Neural cell (in vitro differentiated cells): Measurements from ENCODE around the gene KCTD16. TPM values are rescaled to one million over a fixed set of nuclear protein-coding genes. Genes with fewer than 3 reads are reported as not detected.

Source experiments
- H2AFZ ChIP-seq: fragments of 200-600, 300-800 bp; sonication (generic), shearing (Covaris generic); 2 replicates; pipeline ENCODE4 v1.6.0; 2014; ENCODE audit warnings: low read depth, mild to moderate bottlenecking, antibody characterized with exemption, low read length, moderate library complexity
- H3F3A ChIP-seq: fragments of 200-600 bp; shearing (Covaris generic); 2 replicates; pipeline ENCODE4 v1.6.1; 2016; ENCODE audit warnings: mild to moderate bottlenecking, moderate library complexity, mixed read lengths, antibody characterized with exemption, low read length; ENCODE audit not compliant: insufficient read depth, poor library complexity, severe bottlenecking
- H3K27ac ChIP-seq: fragments of 200-600, 300-800 bp; sonication (generic), shearing (Covaris generic); 2 replicates; pipeline ENCODE4 v1.5.1; 2014; ENCODE audit warnings: mild to moderate bottlenecking, low read length, moderate library complexity
- H3K27me3 ChIP-seq: fragments of 300-800, 200-600 bp; sonication (generic), shearing (Covaris generic); 2 replicates; pipeline ENCODE4 v1.6.0; 2014; ENCODE audit warnings: mild to moderate bottlenecking, low read depth, low read length, moderate library complexity; ENCODE audit not compliant: insufficient read depth
- H3K36me3 ChIP-seq: fragments of 300-800, 200-600 bp; sonication (generic), shearing (Covaris generic); 2 replicates; pipeline ENCODE4 v1.5.1; 2014; ENCODE audit warnings: mild to moderate bottlenecking, antibody characterized with exemption, low read length, moderate library complexity; ENCODE audit not compliant: insufficient read depth
- H3K4me2 ChIP-seq: fragments of 300-800, 200-600 bp; sonication (generic), shearing (Covaris generic); 2 replicates; pipeline ENCODE4 v1.6.0; 2014; ENCODE audit warnings: mild to moderate bottlenecking, low read length
- H3K4me3 ChIP-seq: fragments of 300-800, 200-600 bp; sonication (generic), shearing (Covaris generic); 2 replicates; pipeline ENCODE4 v1.5.1; 2014; ENCODE audit warnings: mild to moderate bottlenecking, low read length, moderate library complexity
- H3K79me2 ChIP-seq: fragments of 200-600 bp; shearing (Covaris generic); replicated peaks from 2 replicates; pipeline ENCODE4 v1.6.0; 2014; ENCODE audit warnings: mild to moderate bottlenecking, low read length, moderate library complexity; ENCODE audit not compliant: insufficient read depth
- H3K9ac ChIP-seq: fragments of 300-800, 200-600 bp; sonication (generic), shearing (Covaris generic); 2 replicates; pipeline ENCODE4 v1.6.1; 2016; ENCODE audit warnings: mild to moderate bottlenecking, low read length, mixed read lengths
- H3K9me2 ChIP-seq: fragments of 200-600 bp; shearing (Covaris generic); 2 replicates; pipeline ENCODE4 v1.6.1; 2016; ENCODE audit warnings: mild to moderate bottlenecking, low read length, mixed read lengths; ENCODE audit not compliant: insufficient read depth
- H3K9me3 ChIP-seq: fragments of 200-600, 300-800 bp; sonication (generic), shearing (Covaris generic); 2 replicates; pipeline ENCODE4 v1.6.1; 2016; ENCODE audit warnings: mild to moderate bottlenecking, mixed run types, low read length, moderate library complexity, mixed read lengths
- H4K20me1 ChIP-seq: fragments of 200-600 bp; shearing (Covaris generic); 2 replicates; pipeline ENCODE4 v1.6.1; 2016; ENCODE audit warnings: mild to moderate bottlenecking, mixed run types; ENCODE audit not compliant: insufficient read depth
- EP300 ChIP-seq: fragments of 450-650 bp; conservative IDR thresholded peaks from 2 replicates; pipeline ENCODE4 v1.6.1; 2014; ENCODE audit warnings: antibody characterized with exemption, mild to moderate bottlenecking, moderate library complexity; ENCODE audit not compliant: poor library complexity, severe bottlenecking
- EZH2 ChIP-seq: fragments of 200-600, 300-800 bp; shearing (Covaris generic), sonication (generic); IDR thresholded peaks from 2 replicates; pipeline ENCODE4 v1.6.1; 2014; ENCODE audit warnings: antibody characterized with exemption, low read length, borderline replicate concordance, mild to moderate bottlenecking; ENCODE audit not compliant: insufficient read depth, poor library complexity, severe bottlenecking
- MXI1 ChIP-seq: fragments of 450-650 bp; conservative IDR thresholded peaks from 2 replicates; pipeline ENCODE4 v1.6.1; 2014; ENCODE audit warnings: antibody characterized with exemption, mild to moderate bottlenecking; ENCODE audit not compliant: poor library complexity, severe bottlenecking
- POLR2AphosphoS5 ChIP-seq: IDR thresholded peaks from 2 replicates; pipeline ENCODE4 v1.6.1; 2012
- RAD21 ChIP-seq: fragments of 450-650 bp; conservative IDR thresholded peaks from 2 replicates; pipeline ENCODE4 v1.6.1; 2014; ENCODE audit warnings: antibody characterized with exemption, mild to moderate bottlenecking, moderate library complexity
- SMC3 ChIP-seq: fragments of 450-650 bp; conservative IDR thresholded peaks from 2 replicates; pipeline ENCODE4 v1.6.1; 2014; ENCODE audit warnings: antibody characterized with exemption, mild to moderate bottlenecking, moderate library complexity; ENCODE audit not compliant: poor library complexity
- TAF1 ChIP-seq: IDR thresholded peaks from 2 replicates; pipeline ENCODE4 v1.6.1; 2012; ENCODE audit warnings: low read depth
- polyA plus RNA-seq: library from polyadenylated mRNA; depleted of rRNA; stranded (reverse); fragments of >200 nt; gene quantifications from 2 replicates; pipeline ENCODE4 v1.2.3, GENCODE V29; 2014
- TF ChIP-seq, protein P1 (sequence below): IDR thresholded peaks from 2 replicates; pipeline ENCODE4 v1.6.1; 2012; ENCODE audit warnings: borderline replicate concordance
- TF ChIP-seq, protein P2 (sequence below): fragments of 450-650 bp; IDR thresholded peaks from 2 replicates; pipeline ENCODE4 v1.5.1; 2014; ENCODE audit warnings: antibody characterized with exemption, mild to moderate bottlenecking, moderate library complexity; ENCODE audit not compliant: poor library complexity, severe bottlenecking

Gene KCTD16
- polyA plus RNA-seq, 1 donor from 2014 or later: 7.1 TPM

- Histone ChIP-seq H3K36me3 (no peaks in the 10 kb centered on the region), H3K4me2 (no peak overlapping the region), H3K4me3 (no peak overlapping the region), H3K9me2 (no peaks in the 10 kb centered on the region), H3K79me2 (no peaks in the 10 kb centered on the region), H3F3A (no peaks in the 10 kb centered on the region), H2AFZ (no peak overlapping the region), H3K9ac (no peak overlapping the region), H3K27ac (no peak overlapping the region), H3K27me3 (no peaks in the 10 kb centered on the region), H3K9me3 (no peaks in the 10 kb centered on the region), H4K20me1 (no peaks in the 10 kb centered on the region)
- TF ChIP-seq EZH2: no peak
- TF ChIP-seq, protein P1, sequence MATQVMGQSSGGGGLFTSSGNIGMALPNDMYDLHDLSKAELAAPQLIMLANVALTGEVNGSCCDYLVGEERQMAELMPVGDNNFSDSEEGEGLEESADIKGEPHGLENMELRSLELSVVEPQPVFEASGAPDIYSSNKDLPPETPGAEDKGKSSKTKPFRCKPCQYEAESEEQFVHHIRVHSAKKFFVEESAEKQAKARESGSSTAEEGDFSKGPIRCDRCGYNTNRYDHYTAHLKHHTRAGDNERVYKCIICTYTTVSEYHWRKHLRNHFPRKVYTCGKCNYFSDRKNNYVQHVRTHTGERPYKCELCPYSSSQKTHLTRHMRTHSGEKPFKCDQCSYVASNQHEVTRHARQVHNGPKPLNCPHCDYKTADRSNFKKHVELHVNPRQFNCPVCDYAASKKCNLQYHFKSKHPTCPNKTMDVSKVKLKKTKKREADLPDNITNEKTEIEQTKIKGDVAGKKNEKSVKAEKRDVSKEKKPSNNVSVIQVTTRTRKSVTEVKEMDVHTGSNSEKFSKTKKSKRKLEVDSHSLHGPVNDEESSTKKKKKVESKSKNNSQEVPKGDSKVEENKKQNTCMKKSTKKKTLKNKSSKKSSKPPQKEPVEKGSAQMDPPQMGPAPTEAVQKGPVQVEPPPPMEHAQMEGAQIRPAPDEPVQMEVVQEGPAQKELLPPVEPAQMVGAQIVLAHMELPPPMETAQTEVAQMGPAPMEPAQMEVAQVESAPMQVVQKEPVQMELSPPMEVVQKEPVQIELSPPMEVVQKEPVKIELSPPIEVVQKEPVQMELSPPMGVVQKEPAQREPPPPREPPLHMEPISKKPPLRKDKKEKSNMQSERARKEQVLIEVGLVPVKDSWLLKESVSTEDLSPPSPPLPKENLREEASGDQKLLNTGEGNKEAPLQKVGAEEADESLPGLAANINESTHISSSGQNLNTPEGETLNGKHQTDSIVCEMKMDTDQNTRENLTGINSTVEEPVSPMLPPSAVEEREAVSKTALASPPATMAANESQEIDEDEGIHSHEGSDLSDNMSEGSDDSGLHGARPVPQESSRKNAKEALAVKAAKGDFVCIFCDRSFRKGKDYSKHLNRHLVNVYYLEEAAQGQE: no peak
- TF ChIP-seq SMC3: no peak
- TF ChIP-seq POLR2AphosphoS5: no peak
- no peak for TF ChIP-seq TAF1
- no peak for TF ChIP-seq EP300
- no peak for TF ChIP-seq RAD21
- TF ChIP-seq, protein P2, sequence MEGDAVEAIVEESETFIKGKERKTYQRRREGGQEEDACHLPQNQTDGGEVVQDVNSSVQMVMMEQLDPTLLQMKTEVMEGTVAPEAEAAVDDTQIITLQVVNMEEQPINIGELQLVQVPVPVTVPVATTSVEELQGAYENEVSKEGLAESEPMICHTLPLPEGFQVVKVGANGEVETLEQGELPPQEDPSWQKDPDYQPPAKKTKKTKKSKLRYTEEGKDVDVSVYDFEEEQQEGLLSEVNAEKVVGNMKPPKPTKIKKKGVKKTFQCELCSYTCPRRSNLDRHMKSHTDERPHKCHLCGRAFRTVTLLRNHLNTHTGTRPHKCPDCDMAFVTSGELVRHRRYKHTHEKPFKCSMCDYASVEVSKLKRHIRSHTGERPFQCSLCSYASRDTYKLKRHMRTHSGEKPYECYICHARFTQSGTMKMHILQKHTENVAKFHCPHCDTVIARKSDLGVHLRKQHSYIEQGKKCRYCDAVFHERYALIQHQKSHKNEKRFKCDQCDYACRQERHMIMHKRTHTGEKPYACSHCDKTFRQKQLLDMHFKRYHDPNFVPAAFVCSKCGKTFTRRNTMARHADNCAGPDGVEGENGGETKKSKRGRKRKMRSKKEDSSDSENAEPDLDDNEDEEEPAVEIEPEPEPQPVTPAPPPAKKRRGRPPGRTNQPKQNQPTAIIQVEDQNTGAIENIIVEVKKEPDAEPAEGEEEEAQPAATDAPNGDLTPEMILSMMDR: no peak
- TF ChIP-seq MXI1: no peak
Observed at GRCh38 chr5:144429405-144429804, 258.7 kb downstream of the KCTD16 start.

GRCh38 chr5:144429905-144430304 is 259.2 kb downstream of the KCTD16 start:
- Histone ChIP-seq H2AFZ (no peak overlapping the region), H3K4me2 (no peak overlapping the region), H3K9ac (no peak overlapping the region), H3K27me3 (no peaks in the 10 kb centered on the region), H3F3A (no peaks in the 10 kb centered on the region), H3K36me3 (no peaks in the 10 kb centered on the region), H3K9me3 (no peaks in the 10 kb centered on the region), H3K4me3 (no peak overlapping the region), H3K27ac (no peak overlapping the region), H4K20me1 (no peaks in the 10 kb centered on the region), H3K79me2 (no peaks in the 10 kb centered on the region), H3K9me2 (no peaks in the 10 kb centered on the region)
- TF ChIP-seq MXI1 (no peak), POLR2AphosphoS5 (no peak), TAF1 (no peak), RAD21 (no peak), SMC3 (no peak), EP300 (no peak), EZH2 (no peak)
- TF ChIP-seq, protein P1: no peak
- TF ChIP-seq, protein P2: no peak
